Neuronal stem cell (in vitro differentiated cells): ENCODE results near the gene KBTBD8.

Experiments
- DNase-seq: peaks from one replicate; pipeline ENCODE4 v3.0.0-alpha.2; 2013; ENCODE audit warnings: low spot score
- H2AFZ ChIP-seq: one replicate; pipeline ENCODE4 v1.6.1; 2013; ENCODE audit warnings: mild to moderate bottlenecking, low read length, inconsistent platforms
- H2AK5ac ChIP-seq: 2 replicates; pipeline ENCODE4 v1.6.1; 2013; ENCODE audit warnings: low read depth, mild to moderate bottlenecking, inconsistent platforms, low read length, moderate library complexity, mixed read lengths
- H2BK120ac ChIP-seq: 2 replicates; pipeline ENCODE4 v1.6.1; 2013; ENCODE audit warnings: low read depth, mild to moderate bottlenecking, inconsistent platforms, low read length, moderate library complexity, mixed read lengths
- H2BK12ac ChIP-seq: one replicate; pipeline ENCODE4 v1.6.1; 2013; ENCODE audit warnings: low read length, inconsistent platforms
- H2BK15ac ChIP-seq: 2 replicates; pipeline ENCODE4 v1.6.1; 2013; ENCODE audit warnings: mild to moderate bottlenecking, low read length, inconsistent platforms, mixed read lengths
- H2BK5ac ChIP-seq: one replicate; pipeline ENCODE4 v1.6.1; 2013; ENCODE audit warnings: inconsistent platforms, mild to moderate bottlenecking, low read length, moderate library complexity
- H3K14ac ChIP-seq: one replicate; pipeline ENCODE4 v1.6.1; 2013; ENCODE audit warnings: low read length, inconsistent platforms
- H3K18ac ChIP-seq: 2 replicates; pipeline ENCODE4 v1.6.1; 2013; ENCODE audit warnings: low read length, inconsistent platforms
- H3K23ac ChIP-seq: 2 replicates; pipeline ENCODE4 v1.6.1; 2013; ENCODE audit warnings: low read depth, mild to moderate bottlenecking, mixed read lengths, low read length, inconsistent platforms; ENCODE audit not compliant: poor library complexity
- H3K27ac ChIP-seq: replicated peaks from 3 replicates; pipeline ENCODE4 v1.5.1; 2013; ENCODE audit warnings: low read length, inconsistent platforms
- H3K27me3 ChIP-seq, 3 experiments: 2 replicates each; pipeline ENCODE4 v1.6.1; 2013; ENCODE audit warnings: low read length in 3 of 3, mild to moderate bottlenecking in 2 of 3, inconsistent platforms in 1 of 3, low read depth in 1 of 3, mixed read lengths in 1 of 3, moderate library complexity in 1 of 3; ENCODE audit not compliant: control insufficient read depth in 3 of 3, insufficient read depth in 3 of 3
- H3K36me3 ChIP-seq, 2 donors: replicated peaks in 1 of 2; 2 replicates each; pipeline ENCODE4 v1.6.1; 2013; ENCODE audit warnings: low read length in 2 of 2; ENCODE audit not compliant: control insufficient read depth in 2 of 2, insufficient read depth in 2 of 2
- H3K4ac ChIP-seq: 2 replicates; pipeline ENCODE4 v1.6.1; 2013; ENCODE audit warnings: inconsistent platforms, mild to moderate bottlenecking, low read length, moderate library complexity
- H3K4me1 ChIP-seq, 2 donors: 1 replicate in 1 of 2; 2 replicates in 1 of 2; pipeline ENCODE4 v1.6.1; 2013; ENCODE audit warnings: low read length in 2 of 2, low read depth in 1 of 2; ENCODE audit not compliant: control insufficient read depth in 2 of 2, insufficient read depth in 1 of 2
- H3K4me2 ChIP-seq: one replicate; pipeline ENCODE4 v1.6.1; 2013; ENCODE audit warnings: mild to moderate bottlenecking, low read length, inconsistent platforms; ENCODE audit not compliant: insufficient read depth, poor library complexity, severe bottlenecking
- H3K4me3 ChIP-seq, 2 donors: 2 replicates each; pipeline ENCODE4 v1.5.1; 2013; ENCODE audit warnings: low read length in 2 of 2, mild to moderate bottlenecking in 2 of 2, inconsistent platforms in 1 of 2, moderate library complexity in 1 of 2
- H3K79me1 ChIP-seq: one replicate; pipeline ENCODE4 v1.6.1; 2013; ENCODE audit warnings: low read depth, mild to moderate bottlenecking, inconsistent platforms, low read length, moderate library complexity
- H3K9ac ChIP-seq: one replicate; pipeline ENCODE4 v1.6.1; 2013; ENCODE audit warnings: mild to moderate bottlenecking, low read depth, low read length, inconsistent platforms; ENCODE audit not compliant: poor library complexity
- H3K9me3 ChIP-seq, 2 donors: replicated peaks in 1 of 2; 2 replicates each; pipeline versions ENCODE3 to v1.6.1; 2013; ENCODE audit warnings: low read length in 2 of 2, mild to moderate bottlenecking in 2 of 2, inconsistent platforms in 1 of 2, low read depth in 1 of 2, mixed read lengths in 1 of 2, moderate library complexity in 1 of 2; ENCODE audit not compliant: control insufficient read depth in 2 of 2, insufficient read depth in 1 of 2
- H4K8ac ChIP-seq: one replicate; pipeline ENCODE4 v1.6.1; 2013; ENCODE audit warnings: low read depth, mild to moderate bottlenecking, inconsistent platforms, low read length, moderate library complexity
- H4K91ac ChIP-seq: one replicate; pipeline ENCODE4 v1.6.1; 2013; ENCODE audit warnings: low read length, low read depth, mild to moderate bottlenecking, inconsistent platforms; ENCODE audit not compliant: poor library complexity
- WGBS, 2 donors: extraction: QIAGEN DNeasy Blood & Tissue Kit; methylation state at CpG; one replicate each; pipeline ENCODE4 v1.1.7; 2013; ENCODE audit warnings: missing lambda C conversion rate in 2 of 2, mixed read lengths in 1 of 2; ENCODE audit not compliant: insufficient read length in 2 of 2, insufficient replicate concordance in 1 of 2; ENCODE audit errors: extremely low coverage in 2 of 2; 5-methylcytosine and 5-hydroxymethylcytosine counted together

KBTBD8 gene

GRCh38 chr3:67001086-67001861, 3.2 kb downstream of the KBTBD8 start:
- no peaks in the 10 kb centered on the region for H3K79me1 ChIP-seq

GRCh38 chr3:67005974-67006373, 7.9 kb downstream of the KBTBD8 start:
- Histone ChIP-seq H4K8ac (no peak overlapping the region), H3K4me2 (no peak overlapping the region), H3K18ac (no peak overlapping the region)

More at GRCh38 chr3:67001086-67001861, 3.2 kb downstream of the KBTBD8 start:
- Histone ChIP-seq H3K14ac (no peak overlapping the region), H3K18ac (no peak overlapping the region), H2AFZ (no peak overlapping the region), H3K23ac (no peak overlapping the region), H2BK5ac (no peak overlapping the region), H3K4me1 (peaks cover 5 to 6% of the 10 kb centered on the region in 2 donors), H3K4me3 (no peak overlapping the region), H4K8ac (no peak overlapping the region), H3K36me3 (peaks cover 5 to 56% of the 10 kb centered on the region in 2 donors), H4K91ac (no peak overlapping the region), H3K4ac (no peak overlapping the region), H3K9ac (no peak overlapping the region), H3K27ac (no peak overlapping the region), H2BK12ac (no peak overlapping the region), H3K4me2 (no peak overlapping the region), H3K9me3 (peaks cover 0 to 2% of the 10 kb centered on the region in 2 donors), H3K27me3 (peaks cover 0 to 7% (median 0%) of the 10 kb centered on the region in 3 experiments), H2BK120ac (no peak overlapping the region), H2AK5ac (no peak overlapping the region), H2BK15ac (no peak overlapping the region)
- no peak for DNase-seq
- WGBS, 2 donors: no CpG with 5 or more reads among the region's 8 CpGs

GRCh38 chr3:67006460-67006859, 8.4 kb downstream of the KBTBD8 start:
- Histone ChIP-seq H3K4me2 (no peak overlapping the region), H2BK5ac (no peak overlapping the region), H2AFZ (no peak overlapping the region), H3K14ac (no peak overlapping the region), H3K4me3 (no peak overlapping the region), H3K23ac (no peak overlapping the region), H2BK120ac (no peak overlapping the region), H3K9ac (no peak overlapping the region), H3K18ac (no peak overlapping the region), H3K27ac (no peak overlapping the region), H2BK15ac (no peak overlapping the region), H3K4ac (no peak overlapping the region), H2BK12ac (no peak overlapping the region), H3K36me3 (peaks cover 5 to 94% of the 10 kb centered on the region in 2 donors), H4K8ac (no peak overlapping the region), H3K4me1 (no peaks in the 10 kb centered on the region), H2AK5ac (no peak overlapping the region), H3K27me3 (no peaks in the 10 kb centered on the region), H3K79me1 (no peaks in the 10 kb centered on the region), H3K9me3 (peaks cover 0 to 2% of the 10 kb centered on the region in 2 donors), H4K91ac (no peak overlapping the region)
- DNase-seq: no peak
- WGBS, 2 donors: no CpG with 5 or more reads among the region's 5 CpGs

More at GRCh38 chr3:67005974-67006373, 7.9 kb downstream of the KBTBD8 start:
- Histone ChIP-seq H2BK15ac (no peak overlapping the region), H2AK5ac (no peak overlapping the region), H3K79me1 (no peaks in the 10 kb centered on the region), H3K27ac (no peak overlapping the region), H3K9ac (no peak overlapping the region), H3K4me1 (no peaks in the 10 kb centered on the region), H3K36me3 (peaks cover 5 to 94% of the 10 kb centered on the region in 2 donors), H3K4ac (no peak overlapping the region), H3K4me3 (no peak overlapping the region), H3K14ac (no peak overlapping the region), H3K23ac (no peak overlapping the region), H3K27me3 (no peaks in the 10 kb centered on the region), H2AFZ (no peak overlapping the region), H4K91ac (no peak overlapping the region), H2BK5ac (no peak overlapping the region), H2BK12ac (no peak overlapping the region), H3K9me3 (peaks cover 0 to 2% of the 10 kb centered on the region in 2 donors), H2BK120ac (no peak overlapping the region)
- DNase-seq: no peak
- no CpG with 5 or more reads among the region's 1 CpG for WGBS, 2 donors

- Histone ChIP-seq H3K27me3 (no peaks in the 10 kb centered on the region), H3K14ac (no peak overlapping the region), H2AK5ac (no peak overlapping the region), H2AFZ (no peak overlapping the region), H3K79me1 (no peaks in the 10 kb centered on the region), H3K4me1 (no peaks in the 10 kb centered on the region), H3K4me3 (no peak overlapping the region), H3K9ac (no peak overlapping the region), H3K27ac (no peak overlapping the region), H2BK5ac (no peak overlapping the region), H3K4me2 (no peak overlapping the region), H3K18ac (no peak overlapping the region), H3K36me3 (peaks cover 5 to 82% of the 10 kb centered on the region in 2 donors), H2BK15ac (no peak overlapping the region), H3K23ac (no peak overlapping the region), H2BK12ac (no peak overlapping the region), H4K91ac (no peak overlapping the region), H3K4ac (no peak overlapping the region), H4K8ac (no peak overlapping the region), H3K9me3 (peaks cover 0 to 2% of the 10 kb centered on the region in 2 donors), H2BK120ac (no peak overlapping the region)
- no CpG with 5 or more reads among the region's 2 CpGs for WGBS, 2 donors
- no peak for DNase-seq
Observed at GRCh38 chr3:67008388-67008787, 10.3 kb downstream of the KBTBD8 start.
